NT2/D1 (cell line): Measurements from ENCODE around the gene CREB5.

Experiments
- SUZ12 ChIP-seq: IDR thresholded peaks from 2 replicates; pipeline ENCODE4 v1.6.1; 2011; ENCODE audit not compliant: insufficient read length, insufficient read depth; ENCODE audit errors: extremely low read depth
- YY1 ChIP-seq: IDR thresholded peaks from 2 replicates; pipeline ENCODE4 v1.6.1; 2011; ENCODE audit not compliant: insufficient read length, insufficient read depth

- TF ChIP-seq YY1 = no peak
- no peak for TF ChIP-seq SUZ12
Measured at GRCh38 chr7:28646376-28647075, 234.2 kb downstream of the CREB5 start.
